Measurements from ENCODE around the gene RFK. TPM values are rescaled to one million over a fixed set of nuclear protein-coding genes. Genes with fewer than 3 reads are reported as not detected.
"Not testable (repeated sequence)": the region's sequence is repeated elsewhere in the genome, so short reads cannot be mapped to it uniquely, and the experiment has no call there.

RFK gene
- 10 to 100 TPM; 18.3 to 23.3 TPM for total RNA-seq
- long read RNA-seq, transcript RFK-201 (4 exons, 2,684 nt), result major isoform, 53 of 58 reads
- long read RNA-seq, partial matches to known transcripts, result 3 of 58 reads
- long read RNA-seq, other reads (novel, unspliced or antisense), result 2 of 58 reads

DNA sequence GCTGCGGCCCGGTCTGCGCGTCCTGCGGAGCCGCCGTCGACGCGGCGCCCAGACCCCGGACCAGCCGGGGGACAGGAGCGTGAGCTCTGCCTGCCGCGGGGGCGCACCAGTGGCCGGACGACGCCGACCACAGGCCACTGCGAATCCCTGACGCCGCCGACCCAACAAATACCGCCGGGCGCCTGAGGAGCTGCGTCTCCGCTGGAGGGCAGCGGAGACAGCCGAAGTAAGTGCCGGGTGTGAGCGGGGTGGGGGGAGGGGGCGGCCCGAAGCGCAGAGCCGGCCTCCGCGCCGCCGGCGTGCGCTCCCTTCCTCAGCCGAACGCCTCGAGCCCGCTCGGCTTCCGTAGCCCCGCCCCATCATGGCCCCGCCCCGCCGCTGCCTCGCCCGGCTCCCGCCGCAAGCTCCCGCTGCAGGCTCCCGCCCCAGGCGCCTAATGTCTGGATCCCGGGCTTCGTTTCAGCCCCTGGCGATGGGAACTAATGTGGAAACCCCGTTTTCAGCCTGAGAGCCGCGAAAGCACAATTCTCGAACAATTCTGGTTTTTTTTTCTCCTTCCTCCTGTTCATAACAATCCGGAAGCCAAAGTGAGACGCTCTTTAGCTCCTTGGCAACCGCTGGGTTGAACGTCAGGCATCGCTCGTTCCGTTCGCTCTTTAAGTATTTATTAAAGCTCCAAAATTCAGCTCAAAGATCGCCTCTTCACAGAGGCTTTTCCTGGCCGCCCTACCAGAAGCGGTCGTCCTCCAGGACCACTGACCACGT is at the start of gene RFK:
Gene RFK, minus strand, starts transcription at position 232 of the 765 bp plus-strand sequence. CDS start 255 bp downstream, outside the sequence.
- peak; percentile 97 to 98 for ATAC-seq
- intact Hi-C loops (cut with DNase I), result no loop called here

DNA sequence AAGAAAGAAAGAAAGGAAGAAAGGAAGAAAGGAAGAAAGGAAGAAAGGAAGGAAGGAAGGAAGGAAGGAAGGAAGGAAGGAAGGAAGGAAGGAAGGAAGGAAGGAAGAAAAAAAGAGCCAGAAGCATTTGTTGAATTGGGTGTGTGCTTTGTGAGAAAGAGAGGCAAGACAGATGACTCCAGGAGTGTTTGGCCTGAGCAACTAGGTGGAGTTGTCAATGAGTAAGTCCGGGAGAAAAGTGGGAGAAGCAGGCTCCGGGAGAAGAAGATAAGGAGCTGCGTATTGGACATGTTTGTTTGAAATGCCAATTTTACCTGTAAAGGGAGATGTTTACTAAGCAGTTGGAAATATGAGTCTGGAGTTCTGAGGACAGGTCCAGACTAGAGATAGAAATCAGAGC is 49.7 kb upstream of the RFK start:
- ATAC-seq (peak in 1 of 2 donors; percentile 75), DNase-seq (no peak)
- intact Hi-C loops (cut with DNase I), result no loop called here

More for the DNA sequence above, at the start of gene RFK:
- peak; percentile 95 for DNase-seq

DNA sequence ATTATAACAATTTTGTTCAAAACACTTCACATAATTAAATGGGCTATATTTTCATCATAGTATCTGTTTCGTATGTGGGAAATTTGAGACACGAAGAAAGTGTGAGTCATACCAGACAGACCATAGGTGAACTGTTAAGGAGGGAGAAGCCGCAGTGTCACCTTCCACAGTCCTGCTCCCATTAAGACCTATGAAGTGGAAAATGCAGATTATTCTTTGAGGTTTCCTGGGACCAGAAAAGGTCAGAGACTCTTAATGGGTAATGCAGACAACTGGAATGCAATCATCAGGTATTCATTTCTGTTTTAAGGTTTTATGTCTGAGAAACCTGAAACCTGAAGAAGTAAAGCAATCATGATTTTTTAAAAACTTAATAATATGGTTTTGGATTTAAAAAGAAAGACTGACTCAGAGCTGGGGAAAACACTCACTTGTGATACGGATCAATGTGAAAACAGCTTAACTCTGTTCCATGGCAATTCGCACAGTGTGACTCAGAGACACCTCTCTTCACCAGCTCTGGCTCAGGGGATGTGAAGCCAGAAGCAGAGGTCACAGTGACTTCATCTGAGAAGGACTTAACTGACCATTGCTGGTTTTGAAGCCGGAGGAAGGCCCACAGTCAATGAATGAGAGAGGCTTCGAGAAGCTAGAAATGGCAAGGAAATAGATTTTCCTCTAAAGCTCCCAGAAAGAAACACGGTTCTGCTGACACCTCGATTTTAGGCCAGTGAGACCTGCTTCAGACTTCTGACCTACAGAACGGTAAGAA is 47.5 kb upstream of the RFK start:
- ATAC-seq (no peak), DNase-seq (no peak)
- intact Hi-C loops (cut with DNase I), result no loop called here

DNA sequence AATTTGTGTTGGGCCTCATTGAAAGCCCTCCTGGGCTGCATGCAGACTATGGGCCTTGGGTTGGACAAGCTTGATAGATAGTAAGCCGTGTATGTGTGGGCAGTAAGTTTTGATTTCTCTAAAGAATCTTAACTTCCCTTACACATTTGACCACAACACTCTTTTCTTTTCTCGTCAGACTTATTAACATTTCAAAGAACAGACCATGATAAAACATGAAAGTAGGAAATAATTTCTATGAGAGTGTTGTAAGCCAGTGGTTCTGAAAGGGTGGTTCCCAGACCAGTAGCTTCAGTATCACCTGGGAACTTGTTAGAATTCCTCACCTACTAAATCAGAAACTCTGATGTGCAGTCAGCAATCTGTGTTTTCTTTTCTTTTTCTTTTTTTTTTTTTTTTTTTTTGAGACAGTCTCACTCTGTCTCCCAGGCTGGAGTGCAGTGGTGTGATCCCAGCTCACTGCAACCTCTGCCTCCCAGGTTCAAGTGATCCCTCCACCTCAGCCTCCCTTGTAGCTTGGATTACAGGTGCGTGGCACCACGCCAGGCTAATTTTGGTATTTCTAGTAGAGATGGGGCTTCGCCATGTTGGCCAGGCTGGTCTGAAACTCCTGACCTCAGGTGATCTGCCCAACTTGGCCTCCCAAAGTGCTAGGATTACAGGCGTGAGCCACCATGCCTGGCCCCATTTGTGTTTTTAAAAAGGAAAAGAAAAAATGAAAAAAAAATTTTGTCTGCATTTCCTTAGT is 44.8 kb upstream of the RFK start:
- DNase-seq, result no peak
- no peak for ATAC-seq
- intact Hi-C loops (cut with DNase I), result no loop called here

DNA sequence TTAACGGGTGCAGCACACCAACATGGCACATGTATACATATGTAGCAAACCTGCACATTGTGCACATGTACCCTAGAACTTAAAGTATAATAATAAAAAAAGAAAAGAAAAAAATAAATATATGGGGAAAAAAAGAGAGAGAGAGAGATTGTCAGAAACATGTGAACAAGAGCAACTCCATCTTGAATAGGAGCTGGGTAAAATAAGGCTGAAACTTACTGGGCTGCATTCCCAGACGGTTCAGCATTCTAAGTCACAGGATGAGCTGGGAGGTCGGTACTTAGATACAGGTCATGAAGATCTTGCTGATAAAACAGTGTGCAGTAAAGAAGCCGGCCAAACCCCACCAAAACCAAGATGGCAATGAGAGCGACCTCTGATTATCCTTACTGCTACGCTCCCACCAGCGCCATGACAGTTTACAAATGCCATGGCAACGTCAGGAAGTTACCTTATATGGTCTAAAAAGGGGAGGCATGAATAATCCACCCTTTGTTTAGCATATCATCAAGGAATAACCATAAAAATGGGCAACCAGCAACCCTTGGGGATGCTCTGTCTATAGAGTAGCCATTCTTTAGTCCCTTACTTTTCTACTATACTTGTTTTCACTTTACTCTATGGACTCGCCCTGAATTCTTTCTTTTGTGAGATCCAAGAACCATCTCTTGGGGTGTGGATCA is 42.9 kb upstream of the RFK start:
- ATAC-seq; intact Hi-C loops (cut with DNase I); DNase-seq: not testable (repeated sequence)

DNA sequence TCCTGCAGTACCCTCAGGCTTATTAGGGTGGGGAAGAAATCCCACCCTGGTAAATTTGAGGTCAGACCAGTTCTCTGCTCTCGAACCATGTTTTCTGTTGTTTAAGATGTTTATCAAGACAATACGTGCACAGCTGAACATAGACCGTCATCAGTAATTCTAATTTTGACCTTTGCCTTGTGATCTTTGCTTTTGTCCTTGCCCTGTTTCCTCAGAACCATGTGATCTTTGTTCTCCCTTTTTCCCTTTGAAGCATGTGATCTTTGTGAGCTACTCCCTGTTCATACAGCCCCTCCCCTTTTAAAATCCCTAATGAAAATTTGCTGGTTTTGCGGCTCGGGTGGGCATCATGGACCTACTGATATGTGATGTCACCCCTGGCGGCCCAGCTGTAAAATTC is 40.7 kb upstream of the RFK start:
- DNase-seq; intact Hi-C loops (cut with DNase I); ATAC-seq: not testable (repeated sequence)

DNA sequence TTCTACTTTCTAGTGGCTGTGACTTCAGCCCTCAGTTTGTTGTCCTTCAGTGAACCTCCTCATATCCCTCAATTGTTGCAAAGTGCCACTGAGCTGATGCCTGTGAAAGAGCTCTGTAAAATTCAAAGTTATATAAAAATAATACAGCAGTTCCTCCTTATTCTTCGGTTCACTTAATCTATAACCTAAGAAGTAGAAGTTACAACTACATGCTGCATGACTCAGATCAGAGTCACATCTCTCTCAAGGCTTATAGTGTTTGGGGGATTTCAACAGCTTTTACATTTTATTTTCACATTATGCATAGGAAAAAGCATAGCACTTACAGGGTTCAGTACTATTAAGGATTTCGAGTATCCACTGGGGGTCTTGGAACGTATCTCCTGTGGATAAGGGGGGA is 39.6 kb upstream of the RFK start:
- no peak for DNase-seq
- no peak for ATAC-seq
- intact Hi-C loops (cut with DNase I), result no loop called here

DNA sequence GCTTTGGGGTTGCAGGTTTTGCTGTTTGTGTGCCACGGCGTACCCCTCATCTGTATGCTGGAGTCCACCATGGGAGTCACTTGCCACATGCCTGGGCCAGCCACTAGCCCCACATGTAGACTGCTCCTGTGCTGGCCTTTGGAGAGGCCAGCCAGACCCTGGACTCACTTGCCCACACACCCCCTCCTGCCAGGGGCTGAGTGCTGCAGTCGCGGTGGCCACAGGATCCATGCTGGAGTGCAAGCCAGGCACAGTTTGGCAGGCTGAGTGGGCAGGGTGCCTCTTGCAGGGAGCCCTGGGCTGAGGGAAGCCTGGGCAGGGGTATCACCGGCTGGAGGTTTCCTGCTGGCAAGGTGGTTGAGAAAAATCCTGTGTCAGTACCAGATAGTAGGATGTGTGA is 39.2 kb upstream of the RFK start:
- DNase-seq (no peak), ATAC-seq (no peak)
- intact Hi-C loops (cut with DNase I), result no loop called here

DNA sequence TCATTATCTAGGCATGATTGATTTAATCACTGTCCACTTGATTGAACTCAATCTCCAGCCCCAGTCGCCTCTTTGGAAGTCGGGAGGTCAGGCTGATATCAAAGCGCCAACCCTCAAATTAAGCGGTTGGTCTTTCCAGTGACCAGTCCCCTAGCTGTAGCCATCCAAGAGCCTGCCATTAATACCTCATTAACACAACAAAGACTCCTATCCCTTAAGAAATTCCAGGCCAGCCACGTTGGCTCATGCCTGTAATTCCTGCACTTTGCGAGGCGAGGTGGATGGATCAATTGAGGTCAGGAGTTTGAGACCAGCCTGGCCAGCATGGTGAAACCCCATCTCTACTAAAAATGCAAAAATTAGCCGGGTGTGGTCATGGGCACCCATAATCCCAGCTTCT is 37.4 kb upstream of the RFK start:
- no peak for DNase-seq

DNA sequence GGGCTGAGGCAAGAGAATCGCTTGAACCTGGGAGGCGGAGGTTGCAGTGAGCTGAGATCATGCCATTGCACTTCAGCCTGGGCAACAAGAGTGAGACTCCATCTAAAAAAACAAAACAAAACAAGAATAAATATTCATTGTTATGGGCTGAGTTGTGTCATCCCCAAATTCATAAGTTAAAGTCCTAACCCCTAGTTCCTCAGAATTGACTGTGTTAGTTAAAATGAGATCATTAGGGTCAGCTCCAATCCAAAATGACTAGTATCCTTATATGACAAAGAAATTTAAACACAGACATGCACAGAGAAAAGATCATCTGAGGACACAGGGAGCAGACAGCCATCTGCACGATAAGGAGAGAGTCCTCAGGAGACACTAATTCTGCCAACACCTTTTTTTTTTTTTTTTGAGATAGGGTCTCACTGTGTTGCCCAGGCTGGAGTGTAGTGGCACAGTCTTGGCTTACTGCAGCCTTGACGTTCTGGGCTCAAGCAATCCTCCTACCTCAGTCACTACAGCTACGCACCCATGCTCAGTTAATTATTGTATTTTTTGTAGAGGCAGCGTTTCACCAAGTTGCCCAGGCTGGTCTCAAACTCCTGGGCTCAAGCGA is 32.7 kb upstream of the RFK start:
- ATAC-seq (no peak), DNase-seq (no peak)
- intact Hi-C loops (cut with DNase I), result no loop called here

More for the DNA sequence above, 37.4 kb upstream of the RFK start:
- no peak for ATAC-seq
- intact Hi-C loops (cut with DNase I), result no loop called here

DNA sequence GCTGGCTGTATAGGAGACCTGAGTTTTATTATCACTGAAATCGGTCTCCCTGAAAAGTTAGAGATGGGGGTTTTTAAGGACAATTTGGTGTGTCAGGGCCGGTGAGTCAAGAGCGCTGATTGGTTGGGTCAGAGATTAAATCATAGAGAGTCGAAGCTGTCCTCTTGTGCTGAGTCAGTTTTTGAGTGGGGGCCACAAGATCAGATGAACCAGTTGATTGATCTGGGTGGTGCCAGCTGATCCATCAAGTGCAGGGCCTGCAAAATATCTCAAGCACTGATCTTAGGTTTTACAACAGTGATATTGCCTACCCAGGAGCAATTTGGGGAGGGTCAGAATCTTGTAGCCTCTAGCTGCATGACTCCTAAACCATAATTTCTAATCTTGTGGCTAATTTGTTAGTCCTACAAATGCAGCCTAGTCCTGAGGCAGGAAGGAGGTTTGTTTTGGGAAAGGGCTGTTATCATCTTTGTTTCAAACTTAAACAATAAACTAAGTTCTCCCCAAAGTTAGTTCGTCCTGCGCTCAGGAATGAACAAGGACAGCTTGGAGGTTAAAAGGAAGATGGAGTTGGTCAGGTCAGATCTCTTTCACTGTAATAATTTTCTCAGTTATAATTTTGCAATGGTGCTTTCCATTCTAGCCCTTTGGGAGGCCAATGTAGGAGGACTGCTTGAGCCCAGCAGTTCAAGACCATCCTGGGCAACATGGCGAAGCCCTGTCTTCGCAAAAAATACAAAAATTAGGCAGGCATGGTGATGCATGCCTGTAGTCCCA is 31.6 kb upstream of the RFK start:
- intact Hi-C loops (cut with DNase I), result no loop called here

DNA sequence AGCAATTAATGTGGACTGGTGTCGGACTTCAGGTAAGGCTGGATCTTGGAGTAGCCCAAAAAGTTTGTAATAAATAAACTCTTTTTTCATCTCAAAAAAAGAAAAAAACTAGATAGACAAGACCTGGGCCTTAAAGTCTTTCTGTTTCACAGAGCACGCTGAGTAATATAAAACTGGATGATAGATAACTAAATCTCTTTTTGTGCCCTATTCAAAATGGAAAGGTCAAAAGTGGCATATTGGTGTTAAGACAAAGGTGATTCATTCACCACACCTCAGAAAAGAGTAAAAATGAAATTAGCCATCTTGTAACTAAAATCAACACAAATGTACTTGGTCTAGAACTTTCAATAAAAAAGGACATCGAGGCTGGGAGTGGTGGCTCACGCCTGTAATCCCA is 30.3 kb upstream of the RFK start:
- DNase-seq (no peak), ATAC-seq (no peak)
- intact Hi-C loops (cut with DNase I), result no loop called here

More for the DNA sequence above, 31.6 kb upstream of the RFK start:
- DNase-seq (no peak), ATAC-seq (no peak)

DNA sequence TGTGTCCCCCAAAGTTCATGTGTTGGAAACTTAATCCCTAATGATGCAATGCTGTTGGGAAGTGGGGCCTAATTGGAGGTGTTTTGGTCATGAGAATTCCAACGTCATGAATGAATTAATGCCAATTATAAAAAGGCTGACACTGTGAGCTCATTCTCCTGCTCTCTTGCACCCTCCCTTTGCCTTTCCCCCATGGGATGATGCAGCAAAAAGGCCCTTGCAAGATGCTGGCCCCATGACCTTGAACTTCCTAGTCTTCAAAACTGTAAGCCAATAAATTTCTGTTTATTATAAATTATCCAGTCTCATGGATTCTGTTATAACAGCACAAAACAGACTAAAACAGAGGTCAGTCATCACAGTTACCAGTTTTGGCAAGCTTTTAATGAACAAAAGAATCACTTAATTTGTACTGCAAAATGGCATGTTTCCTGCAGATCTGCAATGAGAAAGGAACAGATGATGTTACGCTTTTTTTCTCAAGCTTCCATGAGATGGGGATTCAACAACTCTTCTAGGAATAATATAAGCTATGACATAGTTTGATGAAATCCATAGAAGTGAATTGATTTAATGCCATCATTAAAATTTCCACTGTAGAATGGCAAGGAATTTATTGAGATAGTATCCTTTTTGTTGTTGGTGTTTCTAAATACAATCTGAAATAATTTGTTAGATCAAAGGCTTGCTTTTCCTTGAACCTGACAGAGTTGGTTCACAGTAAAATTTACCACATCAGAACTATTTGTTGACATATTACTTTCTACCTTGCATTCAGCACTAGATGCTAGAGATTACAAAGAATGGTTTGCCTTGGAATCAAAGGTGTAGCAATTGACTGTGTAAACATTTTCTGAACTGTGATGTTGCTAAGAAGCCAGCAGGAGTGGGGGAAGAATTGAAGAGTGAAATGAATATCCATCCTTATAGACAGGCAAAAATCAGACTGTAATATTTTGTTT is 29.3 kb upstream of the RFK start:
- DNase-seq (no peak), ATAC-seq (no peak)
- intact Hi-C loops (cut with DNase I), result no loop called here

DNA sequence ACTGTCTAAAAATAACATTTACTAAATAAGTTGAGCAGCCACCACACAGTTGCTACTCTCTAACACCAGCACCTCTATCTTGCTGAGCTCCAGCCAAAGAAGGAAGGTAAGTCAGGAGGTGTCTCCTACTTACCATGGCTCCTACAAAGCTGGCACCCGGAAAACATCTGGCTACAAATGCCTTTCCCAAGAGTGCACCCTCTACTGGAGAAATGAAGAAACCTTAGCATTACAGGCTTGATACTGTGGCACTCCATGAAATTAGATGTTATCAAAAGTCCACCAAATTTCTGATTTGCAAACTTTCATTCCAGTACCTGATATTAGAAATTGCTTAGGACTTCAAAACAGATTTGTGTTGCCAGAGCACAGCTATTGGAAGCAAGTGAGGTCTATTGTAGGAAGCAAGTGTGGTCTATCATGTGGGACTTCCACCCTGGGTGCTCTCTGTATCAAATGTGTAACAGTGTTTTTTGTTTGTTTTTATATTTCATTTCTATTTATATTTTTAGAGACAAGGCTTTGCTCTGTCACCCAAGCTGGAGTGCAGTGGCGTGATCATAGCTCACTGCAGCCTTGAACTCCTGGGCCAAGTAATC is 25.7 kb upstream of the RFK start:
- DNase-seq (no peak), ATAC-seq (peak in 1 of 2 donors; percentile 34)
- intact Hi-C loops (cut with DNase I), result no loop called here

DNA sequence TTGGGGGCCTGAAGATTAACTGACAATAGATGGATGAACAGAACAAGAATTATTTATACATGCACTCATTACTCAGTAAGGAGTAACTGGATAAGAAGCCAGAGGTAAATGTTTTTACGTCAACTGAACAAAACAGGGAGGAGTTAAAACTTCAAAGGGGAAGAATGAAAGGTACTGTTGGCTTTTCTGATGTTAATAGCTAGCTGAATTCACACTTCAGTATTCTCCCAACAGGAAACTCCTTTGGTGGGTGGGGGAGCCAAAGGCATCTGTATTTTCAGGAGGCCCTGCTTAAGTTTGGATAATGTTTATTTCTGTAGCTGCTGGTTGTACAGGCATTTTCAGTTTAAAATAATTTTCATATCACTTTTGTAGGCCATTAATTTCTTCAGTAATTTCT is 23.2 kb upstream of the RFK start:
- DNase-seq (no peak), ATAC-seq (no peak)
- intact Hi-C loops (cut with DNase I), result no loop called here

DNA sequence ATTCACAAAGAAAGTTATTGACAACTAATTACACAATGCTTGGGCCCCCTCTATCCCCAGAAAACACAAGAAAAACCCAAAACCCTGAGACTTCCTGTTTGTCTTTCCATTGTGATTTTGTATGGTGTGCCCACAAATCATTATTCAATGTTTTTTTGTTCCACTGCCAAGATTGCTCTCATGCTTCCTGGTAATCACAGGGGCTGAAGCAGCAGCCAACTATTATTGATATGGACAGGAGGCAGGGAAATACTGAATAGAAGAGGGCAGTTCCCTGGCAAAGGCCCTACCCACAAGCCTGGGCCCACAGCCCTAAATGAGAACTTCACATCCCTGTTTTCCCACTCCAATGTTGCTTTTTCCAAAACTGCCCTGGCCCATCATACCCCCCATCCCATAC is 21.5 kb upstream of the RFK start:
- intact Hi-C loops (cut with DNase I), result no loop called here
- ATAC-seq (no peak), DNase-seq (no peak)
